H9 (cell line): ENCODE results near the gene CADM4. TPM values are rescaled to one million over a fixed set of nuclear protein-coding genes. Genes with fewer than 3 reads are reported as not detected.
A peak's percentile ranks its signal among the peaks of the same experiment; 100 is the strongest.

Source experiments
- DNase-seq: peaks from one replicate; pipeline ENCODE4 v3.0.0-alpha.2; 2017
- H2AFZ ChIP-seq: one replicate; pipeline ENCODE4 v1.6.1; 2013; ENCODE audit warnings: mild to moderate bottlenecking, low read length, control low read depth, moderate library complexity
- H2AK5ac ChIP-seq: 2 replicates; pipeline ENCODE4 v1.6.1; 2013; ENCODE audit warnings: low read length, control low read depth, mixed read lengths; ENCODE audit not compliant: insufficient read length
- H2BK120ac ChIP-seq: one replicate; pipeline ENCODE4 v1.6.1; 2013; ENCODE audit warnings: low read depth, mild to moderate bottlenecking, low read length, control low read depth, inconsistent platforms; ENCODE audit not compliant: poor library complexity, severe bottlenecking
- H2BK12ac ChIP-seq: 2 replicates; pipeline ENCODE4 v1.6.1; 2013; ENCODE audit warnings: low read length, control low read depth, mixed read lengths, low read depth; ENCODE audit not compliant: insufficient read length
- H2BK15ac ChIP-seq: 2 replicates; pipeline ENCODE4 v1.6.1; 2013; ENCODE audit warnings: low read depth, low read length, control low read depth
- H2BK20ac ChIP-seq: one replicate; pipeline ENCODE4 v1.6.1; 2013; ENCODE audit warnings: low read depth, mild to moderate bottlenecking, low read length, control low read depth, inconsistent platforms; ENCODE audit not compliant: poor library complexity, severe bottlenecking
- H2BK5ac ChIP-seq: 2 replicates; pipeline ENCODE4 v1.6.1; 2013; ENCODE audit warnings: low read length, control low read depth, mixed read lengths; ENCODE audit not compliant: insufficient read length
- H3K14ac ChIP-seq: 2 replicates; pipeline ENCODE4 v1.6.1; 2013; ENCODE audit warnings: low read length, control low read depth; ENCODE audit not compliant: insufficient read depth
- H3K18ac ChIP-seq: 2 replicates; pipeline ENCODE4 v1.6.1; 2013; ENCODE audit warnings: low read depth, mild to moderate bottlenecking, mixed read lengths, low read length, control low read depth; ENCODE audit not compliant: insufficient read length
- H3K23ac ChIP-seq: 2 replicates; pipeline ENCODE4 v1.6.1; 2013; ENCODE audit warnings: low read length, control low read depth, mixed read lengths, low read depth; ENCODE audit not compliant: insufficient read length
- H3K23me2 ChIP-seq: 2 replicates; pipeline ENCODE4 v1.6.1; 2013; ENCODE audit warnings: low read depth, mild to moderate bottlenecking, mixed read lengths, low read length, control low read depth; ENCODE audit not compliant: insufficient read length, poor library complexity, severe bottlenecking
- H3K27ac ChIP-seq: 2 replicates; pipeline ENCODE4 v1.5.1; 2013; ENCODE audit warnings: low read length, control low read depth, mixed read lengths, low read depth; ENCODE audit not compliant: insufficient read length
- H3K27me3 ChIP-seq: 2 replicates; pipeline ENCODE4 v1.6.1; 2013; ENCODE audit warnings: low read length, control low read depth, inconsistent platforms; ENCODE audit not compliant: insufficient read depth
- H3K4ac ChIP-seq: 2 replicates; pipeline ENCODE4 v1.6.1; 2013; ENCODE audit warnings: low read depth, mild to moderate bottlenecking, control low read depth, inconsistent platforms, low read length, moderate library complexity
- H3K4me1 ChIP-seq: 2 replicates; pipeline ENCODE4 v1.6.1; 2013; ENCODE audit warnings: low read length, control low read depth, inconsistent platforms; ENCODE audit not compliant: insufficient read depth
- H3K4me2 ChIP-seq: 2 replicates; pipeline ENCODE4 v1.6.1; 2013; ENCODE audit warnings: low read length, control low read depth, mixed read lengths; ENCODE audit not compliant: insufficient read length, insufficient read depth
- H3K56ac ChIP-seq: 2 replicates; pipeline ENCODE4 v1.6.1; 2013; ENCODE audit warnings: low read depth, mild to moderate bottlenecking, mixed read lengths, low read length, control low read depth; ENCODE audit not compliant: insufficient read length
- H3K79me1 ChIP-seq: 2 replicates; pipeline ENCODE4 v1.6.1; 2013; ENCODE audit warnings: low read depth, mild to moderate bottlenecking, moderate library complexity, low read length, control low read depth, inconsistent platforms; ENCODE audit not compliant: insufficient read depth, poor library complexity, severe bottlenecking
- H3K79me2 ChIP-seq: 2 replicates; pipeline ENCODE4 v1.6.1; 2013; ENCODE audit warnings: low read length, control low read depth, inconsistent platforms; ENCODE audit not compliant: insufficient read depth
- H3K9ac ChIP-seq: 2 replicates; pipeline ENCODE4 v1.6.1; 2013; ENCODE audit warnings: low read length, control low read depth, mixed read lengths; ENCODE audit not compliant: insufficient read length; ENCODE audit errors: extremely low read depth
- H3K9me3 ChIP-seq: one replicate; pipeline ENCODE4 v1.6.1; 2013; ENCODE audit warnings: low read depth, low read length, inconsistent platforms; ENCODE audit not compliant: control insufficient read depth
- H3T11ph ChIP-seq: one replicate; pipeline ENCODE4 v1.6.1; 2013; ENCODE audit warnings: mild to moderate bottlenecking, low read length, control low read depth, inconsistent platforms
- H4K20me1 ChIP-seq: one replicate; pipeline ENCODE4 v1.6.1; 2013; ENCODE audit not compliant: control insufficient read depth, insufficient read length, insufficient read depth
- H4K5ac ChIP-seq: 2 replicates; pipeline ENCODE4 v1.6.1; 2013; ENCODE audit warnings: low read depth, mild to moderate bottlenecking, mixed read lengths, low read length, control low read depth; ENCODE audit not compliant: insufficient read length
- H4K8ac ChIP-seq: replicated peaks from 2 replicates; pipeline ENCODE4 v1.6.1; 2013; ENCODE audit warnings: low read length, control low read depth, mixed read lengths, low read depth; ENCODE audit not compliant: insufficient read length
- H4K91ac ChIP-seq: 2 replicates; pipeline ENCODE4 v1.6.1; 2013; ENCODE audit warnings: low read depth, mild to moderate bottlenecking, moderate library complexity, mixed read lengths, low read length, control low read depth; ENCODE audit not compliant: insufficient read length
- H3K27ac Mint-ChIP-seq, 3 experiments: 2 replicates in 2 of 3; 3 replicates in 1 of 3; pipeline ENCODE4 v1.8.0; 2020 to 2021; ENCODE audit warnings: mixed read lengths in 3 of 3, mild to moderate bottlenecking in 1 of 3, moderate library complexity in 1 of 3
- H3K27me3 Mint-ChIP-seq: 2 replicates; pipeline ENCODE4 v1.8.0; 2021; ENCODE audit warnings: low read depth, mild to moderate bottlenecking, moderate library complexity, mixed read lengths
- H3K36me3 Mint-ChIP-seq, 3 experiments: 2 replicates in 2 of 3; 3 replicates in 1 of 3; pipeline ENCODE4 v1.8.0; 2020 to 2021; ENCODE audit warnings: low read depth in 3 of 3, mixed read lengths in 3 of 3; ENCODE audit not compliant: insufficient read depth in 1 of 3
- H3K4me1 Mint-ChIP-seq, 2 experiments: 2 replicates each; pipeline ENCODE4 v1.8.0; 2020; ENCODE audit warnings: mixed read lengths in 2 of 2
- H3K4me3 Mint-ChIP-seq, 2 experiments: 2 replicates in 1 of 2; 3 replicates in 1 of 2; pipeline ENCODE4 v1.8.0; 2020 to 2021; ENCODE audit warnings: mild to moderate bottlenecking in 2 of 2, mixed read lengths in 2 of 2, moderate library complexity in 1 of 2
- H3K9me3 Mint-ChIP-seq, 2 experiments: 2 replicates in 1 of 2; 3 replicates in 1 of 2; pipeline ENCODE4 v1.8.0; 2020; ENCODE audit warnings: mild to moderate bottlenecking in 2 of 2, mixed read lengths in 2 of 2, moderate library complexity in 1 of 2
- CTCF ChIP-seq: fragments of 200-600 bp; sonication (generic); conservative IDR thresholded peaks from 3 replicates; pipeline ENCODE4 v1.8.0; 2021; ENCODE audit warnings: antibody characterized with exemption, mild to moderate bottlenecking
- WGBS: extraction: QIAGEN DNeasy Blood & Tissue Kit; methylation state at CpG from one replicate; pipeline ENCODE4 v1.1.7; 2013; ENCODE audit warnings: missing lambda C conversion rate, low lambda C conversion rate, mixed read lengths; ENCODE audit not compliant: insufficient read length; ENCODE audit errors: extremely low coverage; 5-methylcytosine and 5-hydroxymethylcytosine counted together
- total RNA-seq: library from RNA; stranded (reverse); gene quantifications from 2 replicates; pipeline ENCODE4 v1.2.1, GENCODE V29; 2021

CADM4 gene
- total RNA-seq, 1 experiment from 2014 or later = 10.2 TPM

DNA sequence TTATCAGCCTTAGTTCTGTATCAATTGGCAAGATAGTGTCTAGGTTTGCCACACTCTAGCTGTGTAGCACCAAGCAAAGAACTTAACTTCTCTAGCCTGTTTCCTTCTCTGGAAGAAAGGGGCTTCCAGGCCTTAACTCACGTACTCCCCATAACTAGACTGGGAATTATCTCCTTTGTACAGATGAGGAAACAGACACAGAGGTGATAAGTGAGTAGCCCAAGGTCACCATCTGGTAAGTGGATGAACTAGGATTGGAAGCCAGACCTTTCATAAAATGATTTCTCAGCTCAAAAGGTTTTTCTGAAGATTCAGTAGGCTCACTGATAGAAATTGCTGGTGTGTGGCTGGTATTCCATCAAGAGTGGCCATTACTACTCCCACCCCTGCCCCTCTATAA, 23.3 kb downstream of the CADM4 start:
- H2BK20ac ChIP-seq = no peak overlapping the region
- H3K9ac ChIP-seq = peak overlapping the region; percentile 19
- peaks cover 3% of the 10 kb centered on the region in 2 experiments; a peak in 4 of 5 replicates for H3K9me3 Mint-ChIP-seq
- no peaks in the 10 kb centered on the region for H3K9me3 ChIP-seq
- H3K23ac ChIP-seq = no peak overlapping the region
- no peak overlapping the region for H2BK12ac ChIP-seq
- H3K4me3 Mint-ChIP-seq = no peak overlapping the region
- H2AK5ac ChIP-seq = no peak overlapping the region
- no peaks in the 10 kb centered on the region; the same call in 1 of the 2 replicates for H3K4me1 ChIP-seq
- no peak overlapping the region for H2BK120ac ChIP-seq
- WGBS = no CpG with 5 or more reads among the region's 1 CpG
- no peak overlapping the region for H3T11ph ChIP-seq
- H3K79me2 ChIP-seq = no peaks in the 10 kb centered on the region
- no peaks in the 10 kb centered on the region for H4K20me1 ChIP-seq
- H3K4me1 Mint-ChIP-seq = peaks cover 11 to 14% of the 10 kb centered on the region in 2 experiments
- H3K56ac ChIP-seq = no peak overlapping the region
- no peak for TF ChIP-seq CTCF
- no peak overlapping the region for H4K8ac ChIP-seq
- H3K23me2 ChIP-seq = peaks cover 14% of the 10 kb centered on the region
- no peaks in the 10 kb centered on the region for H3K27me3 ChIP-seq
- H2BK15ac ChIP-seq = no peak overlapping the region
- H2AFZ ChIP-seq = no peak overlapping the region
- no peak overlapping the region for H4K91ac ChIP-seq
- H3K4ac ChIP-seq = no peak overlapping the region
- H3K18ac ChIP-seq = no peak overlapping the region
- no peak overlapping the region for H4K5ac ChIP-seq
- H3K27ac Mint-ChIP-seq = no peak overlapping the region
- H3K27me3 Mint-ChIP-seq = no peaks in the 10 kb centered on the region; the same call in 1 of the 2 replicates
- no peak overlapping the region for H2BK5ac ChIP-seq
- no peak for DNase-seq
- no peaks in the 10 kb centered on the region for H3K79me1 ChIP-seq
- no peak overlapping the region for H3K4me2 ChIP-seq
- H3K36me3 Mint-ChIP-seq = peaks cover 28 to 30% (median 29%) of the 10 kb centered on the region in 3 experiments
- no peak overlapping the region for H3K27ac ChIP-seq
- H3K14ac ChIP-seq = no peak overlapping the region
